Upper lobe of right lung (tissue), 1 donor: ENCODE results near the gene TP63. TPM values are rescaled to one million over a fixed set of nuclear protein-coding genes. Genes with fewer than 3 reads are reported as not detected.
A peak's percentile ranks its signal among the peaks of the same experiment; 100 is the strongest.

ENCODE experiments used
- ATAC-seq: fragments of 200-7000 bp; cut with Tn5 transposase; one replicate; pipeline ENCODE4 v1.9.1; 2020; ENCODE audit warnings: mild to moderate bottlenecking, moderate library complexity
- DNase-seq: peaks from one replicate; pipeline ENCODE4 v3.0.0-alpha.2; 2020
- H3K27ac ChIP-seq: fragments of 200-600 bp; one replicate; pipeline ENCODE4 v1.8.0; 2022
- H3K27me3 ChIP-seq: fragments of 200-600 bp; one replicate; pipeline ENCODE4 v1.8.0; 2022; ENCODE audit warnings: mild to moderate bottlenecking
- H3K36me3 ChIP-seq: fragments of 200-600 bp; one replicate; pipeline ENCODE4 v1.8.0; 2022
- H3K4me1 ChIP-seq: fragments of 200-600 bp; one replicate; pipeline ENCODE4 v1.8.0; 2022
- H3K4me3 ChIP-seq: fragments of 200-600 bp; one replicate; pipeline ENCODE4 v1.8.0; 2022; ENCODE audit warnings: mild to moderate bottlenecking
- H3K9me3 ChIP-seq: fragments of 200-600 bp; one replicate; pipeline ENCODE4 v1.8.0; 2022
- CTCF ChIP-seq: fragments of 200-600 bp; IDR thresholded peaks from one replicate; pipeline ENCODE4 v1.8.0; 2022; ENCODE audit warnings: antibody characterized with exemption
- intact Hi-C: fragments of 100-400 bp; cut with DNase I; formaldehyde crosslinking; loops from one replicate; pipeline ENCODE4 v1.11.0; 2022
- total RNA-seq: library from RNA; stranded (reverse); fragmentation: NEBNext Ultra II Directional; extraction: Animal tissue kit (Norgen Biotek cat#: 25700); gene quantifications from one replicate; pipeline ENCODE4 v1.2.1, GENCODE V29; 2021
- donor health status: DM: no; HTN: yes; CAD: no; lungs with severe emphysema.

TP63 gene
- total RNA-seq, 1 donor from 2014 or later, result 1.3 TPM

GRCh38 chr3:189787632-189788031, 156.4 kb downstream of the TP63 start:
- Histone ChIP-seq H3K36me3 (no peaks in the 10 kb centered on the region), H3K4me1 (no peaks in the 10 kb centered on the region), H3K9me3 (no peaks in the 10 kb centered on the region), H3K27me3 (no peaks in the 10 kb centered on the region), H3K27ac (no peak overlapping the region), H3K4me3 (no peak overlapping the region)
- ATAC-seq (no peak), DNase-seq (no peak)
- TF ChIP-seq CTCF, result no peak
- intact Hi-C loops, result no loop called here

GRCh38 chr3:189789432-189789831, 158.2 kb downstream of the TP63 start:
- no peak overlapping the region for H3K4me3 ChIP-seq
- intact Hi-C loops, result no loop called here
- ATAC-seq, result no peak

GRCh38 chr3:189790658-189791057, 159.5 kb downstream of the TP63 start:
- ATAC-seq (peak; percentile 43), DNase-seq (no peak)
- Histone ChIP-seq H3K27ac (no peak overlapping the region), H3K9me3 (no peaks in the 10 kb centered on the region), H3K4me1 (no peaks in the 10 kb centered on the region), H3K4me3 (no peak overlapping the region), H3K36me3 (no peaks in the 10 kb centered on the region), H3K27me3 (no peaks in the 10 kb centered on the region)
- no peak for TF ChIP-seq CTCF
- intact Hi-C loops, result no loop called here

More at GRCh38 chr3:189789432-189789831, 158.2 kb downstream of the TP63 start:
- no peak for DNase-seq
- Histone ChIP-seq H3K27me3 (no peaks in the 10 kb centered on the region), H3K36me3 (no peaks in the 10 kb centered on the region), H3K4me1 (no peaks in the 10 kb centered on the region), H3K27ac (no peak overlapping the region), H3K9me3 (no peaks in the 10 kb centered on the region)
- no peak for TF ChIP-seq CTCF

GRCh38 chr3:189792046-189792929, 161.1 kb downstream of the TP63 start:
- no peak overlapping the region for H3K4me3 ChIP-seq
- H3K27me3 ChIP-seq, result no peaks in the 10 kb centered on the region
- H3K4me1 ChIP-seq, result no peaks in the 10 kb centered on the region
- H3K27ac ChIP-seq, result no peak overlapping the region
- H3K36me3 ChIP-seq, result no peaks in the 10 kb centered on the region
- intact Hi-C loops, result no loop called here
- DNase-seq, result no peak
- ATAC-seq, result no peak
- H3K9me3 ChIP-seq, result no peaks in the 10 kb centered on the region
- TF ChIP-seq CTCF, result no peak

GRCh38 chr3:189794518-189794917, 163.3 kb downstream of the TP63 start:
- no peak overlapping the region for H3K27ac ChIP-seq
- H3K27me3 ChIP-seq, result no peaks in the 10 kb centered on the region
- H3K4me3 ChIP-seq, result no peak overlapping the region
- H3K36me3 ChIP-seq, result no peaks in the 10 kb centered on the region
- DNase-seq (no peak), ATAC-seq (no peak)
- TF ChIP-seq CTCF, result no peak
- no peaks in the 10 kb centered on the region for H3K4me1 ChIP-seq
- H3K9me3 ChIP-seq, result no peaks in the 10 kb centered on the region
- intact Hi-C loops, result no loop called here
